ENCODE data around the gene TRAPPC2L.
"Not testable (repeated sequence)": the region's sequence is repeated elsewhere in the genome, so short reads cannot be mapped to it uniquely, and the experiment has no call there.

Gene TRAPPC2L

GRCh38 chr16:88894266-88894665, 37.3 kb downstream of the TRAPPC2L start:
- DNase-seq: not testable (repeated sequence)

- DNase-seq: no peak
These were observed 37.9 kb downstream of the TRAPPC2L start for GRCh38 chr16:88894681-88895300.

GRCh38 chr16:88895335-88895734, 38.4 kb downstream of the TRAPPC2L start:
- DNase-seq: no peak

- DNase-seq: no peak
These were observed 39.5 kb downstream of the TRAPPC2L start for GRCh38 chr16:88896238-88897070.

GRCh38 chr16:88897696-88898425, 40.9 kb downstream of the TRAPPC2L start:
- DNase-seq: no peak

- no peak for DNase-seq
These were observed 43.2 kb downstream of the TRAPPC2L start for GRCh38 chr16:88899901-88900661.

- no peak for DNase-seq
These were observed 43.7 kb downstream of the TRAPPC2L start for GRCh38 chr16:88900662-88901052.

- no peak for DNase-seq
These were observed 44.9 kb downstream of the TRAPPC2L start for GRCh38 chr16:88901718-88902337.

- DNase-seq: no peak
These were observed 45.8 kb downstream of the TRAPPC2L start for GRCh38 chr16:88902744-88903143.

- no peak for DNase-seq
These were observed 46.3 kb downstream of the TRAPPC2L start for GRCh38 chr16:88903267-88903666.

GRCh38 chr16:88904676-88905365, 47.9 kb downstream of the TRAPPC2L start:
- DNase-seq: no peak

GRCh38 chr16:88905563-88905962, 48.6 kb downstream of the TRAPPC2L start:
- no peak for DNase-seq

GRCh38 chr16:88906020-88906419, 49.1 kb downstream of the TRAPPC2L start:
- no peak for DNase-seq

GRCh38 chr16:88906535-88907105, 49.7 kb downstream of the TRAPPC2L start:
- no peak for DNase-seq

- DNase-seq: no peak
These were observed 50.8 kb downstream of the TRAPPC2L start for GRCh38 chr16:88907768-88908167.

- DNase-seq: no peak
These were observed 51.4 kb downstream of the TRAPPC2L start for GRCh38 chr16:88908307-88908706.

- DNase-seq: no peak
These were observed 52.7 kb downstream of the TRAPPC2L start for GRCh38 chr16:88909431-88910210.

- no peak for DNase-seq
These were observed 53.6 kb downstream of the TRAPPC2L start for GRCh38 chr16:88910284-88911135.

GRCh38 chr16:88911136-88911945, 54.4 kb downstream of the TRAPPC2L start:
- no peak for DNase-seq

Measured in NCI-H2081 treated with DMSO at 0.1 percent for 48 hours (cell line).